Measurements from ENCODE around the gene COL25A1.

The COL25A1 gene

GRCh38 chr4:109166126-109166525, 136.3 kb downstream of the COL25A1 start:
- in situ Hi-C loops (cut with MboI; ENCODE audit: low pct_unique_long_range_greater_than_20kb, low sequenced_read_pairs, unreplicated experiment), result no loop called here
- TF ChIP-seq CTCF (IDR thresholded peaks at IDR 0.05; ENCODE audit: extremely low read depth, insufficient read depth, missing control alignments), result no peak
- DNase-seq (ENCODE audit: low spot score), result no peak

GRCh38 chr4:109164011-109164410, 138.4 kb downstream of the COL25A1 start:
- DNase-seq (ENCODE audit: low spot score), result no peak
- no peak for TF ChIP-seq CTCF (IDR thresholded peaks at IDR 0.05; ENCODE audit: extremely low read depth, insufficient read depth, missing control alignments)
- in situ Hi-C loops (cut with MboI; ENCODE audit: low pct_unique_long_range_greater_than_20kb, low sequenced_read_pairs, unreplicated experiment), result no loop called here

- TF ChIP-seq CTCF (IDR thresholded peaks at IDR 0.05; ENCODE audit: extremely low read depth, insufficient read depth, missing control alignments), result no peak
- no peak for DNase-seq (ENCODE audit: low spot score)
- in situ Hi-C loops (cut with MboI; ENCODE audit: low pct_unique_long_range_greater_than_20kb, low sequenced_read_pairs, unreplicated experiment), result no loop called here
Measured at GRCh38 chr4:109163493-109163892, 139.0 kb downstream of the COL25A1 start.

GRCh38 chr4:109162759-109163158, 139.7 kb downstream of the COL25A1 start:
- TF ChIP-seq CTCF (IDR thresholded peaks at IDR 0.05; ENCODE audit: extremely low read depth, insufficient read depth, missing control alignments), result no peak
- in situ Hi-C loops (cut with MboI; ENCODE audit: low pct_unique_long_range_greater_than_20kb, low sequenced_read_pairs, unreplicated experiment), result no loop called here
- no peak for DNase-seq (ENCODE audit: low spot score)

- in situ Hi-C loops (cut with MboI; ENCODE audit: low pct_unique_long_range_greater_than_20kb, low sequenced_read_pairs, unreplicated experiment), result no loop called here
- DNase-seq (ENCODE audit: low spot score), result no peak
- TF ChIP-seq CTCF (IDR thresholded peaks at IDR 0.05; ENCODE audit: extremely low read depth, insufficient read depth, missing control alignments), result no peak
Measured at GRCh38 chr4:109160494-109160893, 142.0 kb downstream of the COL25A1 start.

GRCh38 chr4:109157696-109158095, 144.8 kb downstream of the COL25A1 start:
- no peak for DNase-seq (ENCODE audit: low spot score)
- TF ChIP-seq CTCF (IDR thresholded peaks at IDR 0.05; ENCODE audit: extremely low read depth, insufficient read depth, missing control alignments), result no peak
- in situ Hi-C loops (cut with MboI; ENCODE audit: low pct_unique_long_range_greater_than_20kb, low sequenced_read_pairs, unreplicated experiment), result no loop called here

GRCh38 chr4:109157205-109157604, 145.3 kb downstream of the COL25A1 start:
- DNase-seq (ENCODE audit: low spot score), result no peak
- in situ Hi-C loops (cut with MboI; ENCODE audit: low pct_unique_long_range_greater_than_20kb, low sequenced_read_pairs, unreplicated experiment), result no loop called here
- no peak for TF ChIP-seq CTCF (IDR thresholded peaks at IDR 0.05; ENCODE audit: extremely low read depth, insufficient read depth, missing control alignments)

Data from GM13977 (cell line).